Measurements from ENCODE around the gene DNAAF6.
A peak's percentile ranks its signal among the peaks of the same experiment; 100 is the strongest.

Gene DNAAF6

GRCh38 chrX:107205770-107206696 lies at the start of gene DNAAF6, which contains the start of gene NUP62CL (continued):
- TF ChIP-seq ZNF148 (tag by site-specific recombination; IDR thresholded peaks at IDR 0.05; ENCODE audit: borderline replicate concordance) (no peak), ZSCAN16 (tag by site-specific recombination; IDR thresholded peaks at IDR 0.05) (no peak), ZSCAN5A (tag by site-specific recombination; IDR thresholded peaks at IDR 0.05) (no peak), GLIS2 (tag by site-specific recombination; IDR thresholded peaks at IDR 0.05) (no peak), ZFP3 (tag by site-specific recombination; IDR thresholded peaks at IDR 0.05; ENCODE audit: low read depth) (no peak), ZNF623 (tag by site-specific recombination; IDR thresholded peaks at IDR 0.05) (no peak), KLF10 (tag by site-specific recombination; IDR thresholded peaks at IDR 0.05) (no peak), ZNF248 (tag by site-specific recombination; IDR thresholded peaks at IDR 0.05) (no peak), ZNF514 (tag by site-specific recombination; IDR thresholded peaks at IDR 0.05) (no peak), ZBTB1 (tag by site-specific recombination; IDR thresholded peaks at IDR 0.05) (no peak), ZBTB26 (tag by site-specific recombination; optimal IDR thresholded peaks at IDR 0.05) (peak; percentile 34), ZFP69B (tag by site-specific recombination; IDR thresholded peaks at IDR 0.05) (0 out of 2 replicates have a peak, but pooled peaks have one; percentile 23), TRIM28 (IDR thresholded peaks at IDR 0.05; ENCODE audit: borderline replicate concordance, low read length) (no peak), KLF7 (tag by site-specific recombination; IDR thresholded peaks at IDR 0.05; ENCODE audit: borderline replicate concordance) (no peak), ZNF211 (tag by site-specific recombination; IDR thresholded peaks at IDR 0.05; ENCODE audit: low read depth) (no peak), RBAK (tag by site-specific recombination; IDR thresholded peaks at IDR 0.05) (no peak), OSR2 (tag by site-specific recombination; IDR thresholded peaks at IDR 0.05) (no peak), SP2 (tag by site-specific recombination; IDR thresholded peaks at IDR 0.05) (peak; percentile 94), ZNF48 (tag by site-specific recombination; IDR thresholded peaks at IDR 0.05) (no peak), ZNF292 (tag by site-specific recombination; IDR thresholded peaks at IDR 0.05; ENCODE audit: borderline replicate concordance, low read depth) (no peak), HIC1 (tag by site-specific recombination; IDR thresholded peaks at IDR 0.05) (peak; percentile 22; the same call in 1 of the 2 replicates), BCL6B (tag by site-specific recombination; IDR thresholded peaks at IDR 0.05) (no peak), ZNF521 (tag by site-specific recombination; IDR thresholded peaks at IDR 0.05) (no peak), ZNF626 (tag by site-specific recombination; IDR thresholded peaks at IDR 0.05) (no peak), ZBTB44 (tag by site-specific recombination; IDR thresholded peaks at IDR 0.05) (no peak), ZNF768 (tag by site-specific recombination; IDR thresholded peaks at IDR 0.05) (no peak), ZNF513 (tag by site-specific recombination; IDR thresholded peaks at IDR 0.05) (no peak), ZBTB7A (tag by site-specific recombination; IDR thresholded peaks at IDR 0.05; ENCODE audit: low read depth) (no peak)
